Endometrial microvascular endothelial cells (primary cell): Measurements from ENCODE around the gene RASA2. TPM values are rescaled to one million over a fixed set of nuclear protein-coding genes. Genes with fewer than 3 reads are reported as not detected.
"Not testable (repeated sequence)": the region's sequence is repeated elsewhere in the genome, so short reads cannot be mapped to it uniquely, and the experiment has no call there.

Experiments
- in situ Hi-C: cut with HindIII; loops from 2 replicates; pipeline ENCODE4 v1.10.0; 2017; ENCODE audit warnings: low sequenced_read_pairs, low pct_unique_long_range_greater_than_20kb; ENCODE audit errors: inconsistent ontology term
- total RNA-seq: library from RNA; depleted of rRNA; stranded (reverse); fragments of >200 nt; gene quantifications from one replicate; pipeline ENCODE4 v1.2.3, GENCODE V29; 2015; ENCODE audit errors: inconsistent ontology term

RASA2 gene
- total RNA-seq, 1 donor from 2014 or later = 12.7 TPM

DNA sequence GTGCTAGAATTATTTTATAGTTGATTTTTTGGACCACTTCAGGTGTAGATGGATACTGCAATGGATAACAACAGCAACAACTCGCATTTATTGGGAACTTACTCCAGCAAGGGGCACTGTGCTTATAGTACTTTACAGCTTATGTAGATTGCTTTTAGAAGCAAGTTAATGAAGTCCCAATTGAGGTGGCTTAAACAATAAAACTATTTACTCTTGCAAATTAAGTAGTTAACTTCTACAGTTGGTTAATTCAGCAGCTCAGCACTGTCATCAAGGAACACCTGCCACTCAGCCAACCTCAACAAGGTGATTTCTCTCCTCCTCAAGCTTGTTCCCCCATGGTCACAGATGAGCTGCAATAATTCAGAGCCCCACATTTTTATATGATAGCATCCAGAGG, 124.1 kb downstream of the RASA2 start:
- in situ Hi-C loops = no loop called here

DNA sequence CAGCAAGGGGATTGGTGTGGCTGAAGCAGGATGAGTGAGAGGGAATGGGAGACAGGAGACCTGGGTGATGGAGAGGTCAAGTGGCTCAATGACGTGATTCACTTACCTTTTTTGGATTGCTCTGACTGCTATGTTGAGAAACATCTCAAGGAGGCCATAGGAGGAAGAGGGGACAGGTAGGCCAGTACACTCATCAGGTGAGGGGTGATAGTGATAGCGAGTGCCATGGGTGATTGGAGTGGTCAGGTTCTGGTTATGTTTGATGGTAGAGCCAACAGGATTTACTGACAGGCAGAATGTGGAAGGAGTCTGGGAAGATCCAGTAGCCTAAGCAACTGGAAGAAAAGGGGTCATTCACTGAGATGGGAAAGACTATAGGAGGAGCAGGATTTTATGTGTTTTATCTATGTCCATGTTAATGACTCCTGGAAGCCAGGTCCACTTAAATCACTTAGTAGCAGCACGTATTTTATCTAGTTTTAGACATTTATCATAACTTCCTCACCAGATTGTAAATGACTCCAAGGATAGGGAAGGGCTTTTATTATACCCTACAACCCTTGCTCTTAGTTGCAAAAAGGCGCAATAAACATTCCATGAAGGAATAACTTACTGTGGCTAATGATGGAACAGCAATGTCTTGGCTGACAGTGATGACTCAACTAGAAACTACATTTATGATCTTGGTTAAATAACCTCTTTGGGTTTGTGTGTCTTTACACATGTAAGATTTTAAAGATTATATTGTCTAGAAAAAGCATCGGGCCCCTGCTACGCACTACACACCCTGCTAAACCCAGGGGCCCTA, 131.5 kb downstream of the RASA2 start:
- in situ Hi-C loops = no loop called here

DNA sequence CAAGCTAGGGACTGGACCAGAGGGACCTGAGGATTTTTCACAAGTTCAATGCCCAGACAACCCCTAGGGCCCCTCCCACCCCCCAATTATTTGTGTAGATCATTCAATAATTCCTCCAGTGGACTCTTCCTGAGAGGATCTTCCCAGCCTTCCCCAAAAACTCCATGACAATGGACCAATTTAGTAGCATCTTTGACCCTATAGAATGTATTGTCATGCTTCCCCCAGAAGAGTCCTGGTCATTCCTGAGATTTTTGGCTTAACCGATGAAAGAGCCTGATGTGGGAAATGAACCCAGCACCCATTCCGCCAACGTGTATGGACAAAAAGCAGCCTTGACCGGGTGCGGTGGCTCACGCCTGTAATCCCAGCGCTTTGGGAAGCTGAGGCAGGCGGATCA, 132.1 kb downstream of the RASA2 start:
- in situ Hi-C loops = no loop called here

DNA sequence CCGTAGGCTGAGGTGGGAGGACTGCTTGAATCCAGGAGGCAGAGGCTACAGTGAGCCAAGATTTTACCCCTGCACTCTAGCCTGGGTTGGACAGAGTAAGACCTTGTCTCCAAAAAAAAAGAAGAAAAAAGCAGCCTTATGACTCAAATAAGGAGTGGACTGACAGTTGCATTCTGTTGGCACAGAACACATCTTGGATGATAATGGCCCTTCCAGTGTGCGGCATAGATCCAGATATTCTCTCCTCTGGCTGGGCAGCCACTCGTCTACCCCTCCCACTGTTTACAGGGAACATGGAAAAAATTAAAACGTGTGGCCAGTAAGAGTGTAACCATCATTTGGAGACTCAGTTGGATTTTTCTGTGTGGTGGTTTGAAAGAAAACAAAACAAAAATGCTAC, 132.6 kb downstream of the RASA2 start:
- in situ Hi-C loops = no loop called here

GRCh38 chr3:141623691-141624090, 136.9 kb downstream of the RASA2 start:
- in situ Hi-C loops = no loop called here

- in situ Hi-C loops = no loop called here
Observed at GRCh38 chr3:141625506-141625905, 138.7 kb downstream of the RASA2 start.

GRCh38 chr3:141628334-141628733, 141.5 kb downstream of the RASA2 start:
- in situ Hi-C loops = not testable (repeated sequence)

DNA sequence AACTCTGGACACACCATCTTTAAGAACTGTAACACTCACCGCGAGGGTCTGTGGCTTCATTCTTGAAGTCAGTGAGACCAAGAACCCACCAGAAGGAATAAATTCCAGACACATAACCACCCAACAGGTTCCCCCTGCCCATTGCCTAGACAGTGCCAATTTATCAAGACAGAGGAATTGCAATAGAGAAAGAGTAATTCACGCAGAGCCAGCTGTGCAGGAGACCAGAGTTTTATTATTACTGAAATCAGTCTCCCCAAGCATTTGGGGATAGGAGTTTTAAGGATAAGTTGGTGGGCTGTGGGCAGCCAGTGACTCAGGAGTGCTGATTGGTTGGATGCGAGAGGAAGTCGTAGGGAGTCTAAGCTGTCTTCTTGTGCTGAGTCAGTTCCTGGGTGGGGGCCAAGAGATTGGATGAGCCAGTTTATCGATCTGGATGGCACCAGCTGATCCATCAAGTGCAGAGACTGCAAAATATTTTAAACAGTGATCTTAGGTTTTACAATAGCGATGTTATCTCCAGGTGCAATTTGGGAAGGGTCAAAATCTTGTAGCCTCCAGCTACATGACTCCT, 142.1 kb downstream of the RASA2 start:
- in situ Hi-C loops = not testable (repeated sequence)

DNA sequence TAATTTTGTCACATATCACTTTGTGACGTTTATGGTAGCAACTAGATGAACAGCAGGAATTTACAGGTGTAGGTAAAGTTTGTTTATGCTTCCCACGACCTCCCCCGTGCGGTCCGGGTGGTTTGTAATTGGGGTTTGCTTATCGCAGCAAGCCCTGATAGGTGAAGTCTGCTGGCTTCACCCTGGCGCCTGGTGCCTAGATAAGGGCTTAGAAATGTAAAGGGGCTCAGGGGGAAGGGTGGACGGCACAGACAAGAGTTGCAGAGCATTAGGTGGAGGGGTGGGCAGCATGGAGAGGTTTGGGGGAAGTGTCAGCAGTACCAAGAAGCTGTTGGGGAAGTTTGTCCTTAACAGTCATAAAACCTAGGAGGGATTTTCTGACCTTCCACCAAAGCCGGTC, 143.1 kb downstream of the RASA2 start:
- in situ Hi-C loops = no loop called here

DNA sequence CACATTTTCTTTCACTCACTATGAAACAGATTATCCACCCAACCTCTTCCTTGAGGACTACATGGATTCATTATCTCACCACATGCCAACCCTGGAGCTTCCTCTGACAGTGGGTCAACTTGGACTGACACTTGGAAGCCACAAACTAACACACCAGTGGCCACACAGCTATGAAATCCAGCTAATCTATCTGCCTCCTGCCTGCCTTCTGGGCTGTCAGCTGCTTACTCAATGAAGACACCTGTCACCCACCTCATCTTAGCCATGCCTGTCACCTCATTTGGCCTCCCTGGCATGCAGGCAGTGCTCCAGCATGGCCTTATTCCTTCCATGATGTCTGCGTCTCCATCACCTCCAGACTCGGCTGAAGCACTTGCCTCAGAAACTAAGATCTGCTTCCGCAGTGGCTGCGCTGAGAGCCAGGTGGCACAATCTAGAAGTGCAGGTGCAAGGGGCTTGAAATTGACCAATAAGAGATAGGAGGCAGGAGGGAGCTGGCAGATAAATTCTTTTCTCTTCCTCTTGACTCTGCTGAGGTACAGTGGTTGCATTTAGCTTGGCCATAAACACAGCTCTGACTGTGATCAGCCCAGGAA, 146.1 kb downstream of the RASA2 start:
- in situ Hi-C loops = no loop called here

GRCh38 chr3:141642215-141642614, 155.4 kb downstream of the RASA2 start:
- in situ Hi-C loops = no loop called here

GRCh38 chr3:141643391-141643790, 156.6 kb downstream of the RASA2 start:
- in situ Hi-C loops = no loop called here

GRCh38 chr3:141643796-141644195, 157.0 kb downstream of the RASA2 start:
- in situ Hi-C loops = no loop called here

DNA sequence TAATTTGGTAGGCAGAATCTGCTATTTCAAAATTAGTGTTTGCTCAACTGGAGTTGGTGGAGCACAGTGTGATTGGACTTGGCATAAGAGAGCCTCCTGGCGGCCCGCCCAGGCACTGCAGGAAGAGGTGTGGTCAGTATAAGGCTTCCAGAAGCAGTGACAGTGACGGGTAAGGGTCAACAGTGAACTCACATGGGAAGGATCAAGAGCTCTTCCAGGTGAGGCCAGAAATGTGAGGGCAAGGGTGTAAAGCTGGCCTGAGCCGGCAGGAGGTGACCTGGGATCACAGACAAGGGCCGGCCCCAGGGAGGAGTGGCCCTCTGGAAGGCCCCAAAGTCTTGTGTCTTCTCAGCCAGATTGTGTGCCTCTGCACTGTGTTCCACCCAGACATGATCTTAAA, 158.1 kb downstream of the RASA2 start:
- in situ Hi-C loops = no loop called here

DNA sequence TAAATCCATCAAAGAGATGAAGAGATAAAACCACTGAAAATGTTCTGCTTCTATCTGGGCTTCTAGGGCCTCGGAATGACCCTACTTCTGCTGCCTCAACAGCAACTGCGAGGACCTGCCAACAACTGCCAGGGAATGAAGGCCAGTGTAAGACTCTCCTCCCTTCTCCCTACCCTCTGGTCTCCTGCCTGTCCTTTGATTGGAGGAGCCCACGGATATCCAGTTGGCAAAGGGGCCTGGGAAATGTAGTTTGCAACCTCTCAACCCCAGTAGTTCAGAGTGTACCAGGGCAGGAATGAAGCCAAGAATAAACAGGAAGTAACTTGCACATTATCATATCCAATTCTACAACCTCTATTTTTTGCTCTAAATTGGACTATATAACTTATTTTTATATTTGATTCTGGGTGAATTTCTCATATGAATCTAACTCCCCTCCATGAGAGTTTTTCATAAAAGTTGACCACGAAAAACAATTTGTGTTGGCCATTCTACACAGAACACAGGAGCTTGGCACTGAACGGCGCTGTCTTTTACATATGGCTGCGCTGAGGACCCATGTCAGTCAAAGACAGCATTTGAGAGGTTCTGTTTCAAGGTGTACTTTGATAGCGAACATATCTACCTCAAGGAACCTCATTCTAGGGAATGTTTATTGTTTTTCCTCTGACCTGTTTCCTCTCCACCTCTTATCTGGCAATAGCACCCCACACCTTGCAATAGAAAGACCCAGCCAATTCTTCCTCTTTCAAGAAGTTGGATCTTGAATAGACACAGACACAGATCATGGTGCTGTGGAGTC, 160.1 kb downstream of the RASA2 start:
- in situ Hi-C loops = no loop called here

- in situ Hi-C loops = no loop called here
Observed at GRCh38 chr3:141647562-141647915, 160.7 kb downstream of the RASA2 start.

DNA sequence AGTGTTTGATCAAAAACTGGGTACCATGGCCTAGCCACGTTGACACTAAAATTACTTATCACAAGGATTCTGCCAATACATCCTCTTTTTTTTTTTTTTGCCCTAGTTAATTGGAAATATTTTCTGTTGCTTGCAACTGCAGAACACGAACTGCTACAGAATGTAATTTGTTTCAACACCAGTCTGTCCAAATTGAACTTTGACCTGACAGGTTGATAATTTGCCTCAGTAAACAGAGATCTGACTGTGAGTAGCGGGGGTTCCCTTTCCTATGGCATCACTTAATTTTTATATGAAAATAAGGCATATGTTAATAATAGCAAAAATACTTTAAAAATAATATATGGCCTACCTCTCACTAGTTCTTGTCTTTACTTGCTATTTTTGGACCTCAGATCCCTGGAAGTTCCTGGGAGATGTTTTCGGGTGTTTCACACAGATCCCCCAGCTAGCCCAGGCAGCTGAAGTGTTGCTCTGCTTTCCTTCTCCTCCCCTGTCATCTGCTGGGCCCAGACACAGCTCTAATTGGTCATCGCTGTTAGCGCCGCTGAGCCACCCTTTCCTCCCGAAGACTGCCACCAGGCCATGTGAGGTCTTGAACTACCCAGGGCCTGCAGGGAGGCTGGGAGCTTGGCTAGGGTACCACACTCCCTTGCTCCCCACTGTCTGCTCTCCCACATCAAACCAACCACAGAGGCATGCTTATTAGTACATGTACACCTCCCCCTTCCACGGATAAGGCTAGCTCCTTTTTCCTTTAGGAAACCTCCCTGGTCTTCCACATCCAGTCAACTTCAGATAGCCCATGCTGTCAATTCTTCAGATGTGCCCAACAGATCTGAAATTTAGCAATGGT, 161.5 kb downstream of the RASA2 start:
- in situ Hi-C loops = no loop called here

DNA sequence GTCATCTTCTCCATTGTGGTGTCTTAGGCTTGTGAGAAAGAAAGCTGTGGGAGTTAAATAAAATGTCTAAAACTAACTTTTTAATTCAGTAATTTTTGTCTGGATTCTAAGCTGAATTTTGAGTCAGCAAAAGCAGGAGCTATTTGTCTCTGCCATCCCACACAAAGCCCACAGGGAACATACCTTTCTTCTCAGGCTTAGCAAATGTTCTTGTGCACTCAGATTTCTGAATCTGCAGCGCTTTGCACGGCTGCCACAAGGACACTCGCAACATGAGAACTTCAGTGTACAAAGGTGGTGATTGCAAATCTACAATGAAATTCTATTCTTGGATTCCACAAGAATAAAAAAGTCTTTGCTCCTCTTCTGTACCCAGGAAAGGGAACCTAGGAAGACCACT, 163.0 kb downstream of the RASA2 start:
- in situ Hi-C loops = loop anchor here (10.0 kb wide), 1 partner anchor 225 kb away; the partner anchor contains the start of gene ATP1B3

GRCh38 chr3:141650783-141651182, 164.0 kb downstream of the RASA2 start:
- in situ Hi-C loops = loop anchor here (10.0 kb wide), 1 partner anchor 224 kb away; the partner anchor contains the start of gene ATP1B3
